Esophagus squamous epithelium (tissue), 5 donors: ENCODE results near the gene POLA1. TPM values are rescaled to one million over a fixed set of nuclear protein-coding genes. Genes with fewer than 3 reads are reported as not detected.

Experiments
- DNase-seq: peaks from one replicate; lab custom pipeline; 2025; lab: John Stamatoyannopoulos, UW
- H3K27ac ChIP-seq, 4 donors: fragments of 200-600 bp; sonication (generic); one replicate each; pipeline ENCODE4 v1.5.1; 2016 to 2019; ENCODE audit warnings: mild to moderate bottlenecking in 1 of 4
- H3K27me3 ChIP-seq, 4 donors: fragments of 200-600 bp; sonication (generic); 1 replicate in 3 of 4; 2 replicates in 1 of 4; pipeline versions ENCODE4 v1.5.1 to v1.6.0; 2017 to 2021; ENCODE audit warnings: antibody characterized with exemption in 1 of 4
- H3K36me3 ChIP-seq, 3 donors: fragments of 200-600 bp; sonication (generic); one replicate each; pipeline ENCODE4 v1.5.1; 2016 to 2019
- H3K4me1 ChIP-seq, 3 donors: fragments of 200-600 bp; sonication (generic); one replicate each; pipeline ENCODE4 v1.5.1; 2017 to 2019
- H3K4me3 ChIP-seq, 4 donors: fragments of 200-600 bp; sonication (generic); 1 replicate in 3 of 4; 2 replicates in 1 of 4; pipeline ENCODE4 v1.5.1; 2016 to 2019; ENCODE audit warnings: mild to moderate bottlenecking in 2 of 4, moderate library complexity in 1 of 4
- H3K9me3 ChIP-seq, 3 donors: fragments of 200-600 bp; sonication (generic); one replicate each; pipeline ENCODE4 v1.5.1; 2016 to 2019
- CTCF ChIP-seq, 6 experiments: fragments of 450-650 bp in 4 of 6; fragments of 200-600 bp in 2 of 6; sonication (generic) in 2 of 6; IDR thresholded peaks; one replicate each; pipeline ENCODE4 v1.5.1; 2016 to 2019; ENCODE audit warnings: antibody characterized with exemption in 6 of 6, mild to moderate bottlenecking in 4 of 6, moderate library complexity in 4 of 6
- POLR2A ChIP-seq, 4 donors: fragments of 450-650 bp; IDR thresholded peaks; one replicate each; pipeline ENCODE4 v1.6.1; 2017; ENCODE audit warnings: antibody characterized with exemption in 4 of 4, mild to moderate bottlenecking in 4 of 4, moderate library complexity in 3 of 4
- WGBS, 2 donors: methylation state at CpG; one replicate each; pipeline ENCODE4 v1.1.5; 2018; 5-methylcytosine and 5-hydroxymethylcytosine counted together
- intact Hi-C: fragments of 100-400 bp; cut with DNase I; formaldehyde crosslinking; loops from one replicate; pipeline ENCODE4 v1.15.0; 2022
- total RNA-seq, 4 donors: library from RNA; depleted of rRNA; stranded (reverse); fragments of >200 nt; gene quantifications; one replicate each; pipeline ENCODE4 v1.1.0, GENCODE V29; 2016
- donor health status: DM: yes; HTN: yes; CAD: no.

Gene POLA1
- total RNA-seq, 4 donors from 2014 or later: 5.3 to 14.7 (median 13.1) TPM

- DNase-seq: no peak
- H3K27ac ChIP-seq: no peak overlapping the region
- H3K27me3 ChIP-seq: no peaks in the 10 kb centered on the region
- H3K4me1 ChIP-seq: no peaks in the 10 kb centered on the region
- H3K9me3 ChIP-seq: no peaks in the 10 kb centered on the region
- TF ChIP-seq CTCF (IDR thresholded peaks at IDR 0.05) (no peak), POLR2A (IDR thresholded peaks at IDR 0.05) (no peak)
- intact Hi-C loops: no loop called here
- WGBS, 2 donors: 54 to 86% methylated on average over 5 of the region's 5 CpGs
- H3K36me3 ChIP-seq: no peaks in the 10 kb centered on the region
- H3K4me3 ChIP-seq: no peak overlapping the region
These were observed 209.1 kb downstream of the POLA1 start for GRCh38 chrX:24902806-24903205.

- no peak overlapping the region for H3K27ac ChIP-seq
- intact Hi-C loops: no loop called here
- H3K4me1 ChIP-seq: no peaks in the 10 kb centered on the region
- DNase-seq: no peak
- TF ChIP-seq POLR2A (IDR thresholded peaks at IDR 0.05): no peak
- no peak for TF ChIP-seq CTCF (IDR thresholded peaks at IDR 0.05)
- H3K9me3 ChIP-seq: no peaks in the 10 kb centered on the region
- no peak overlapping the region for H3K4me3 ChIP-seq
- H3K27me3 ChIP-seq: no peaks in the 10 kb centered on the region
- no peaks in the 10 kb centered on the region for H3K36me3 ChIP-seq
- 58 to 100% methylated on average over 3 of the region's 3 CpGs for WGBS, 2 donors
These were observed 225.0 kb downstream of the POLA1 start for GRCh38 chrX:24918715-24919114.

- no peak for DNase-seq
- Histone ChIP-seq H3K36me3 (peaks cover 0 to 4% (median 0%) of the 10 kb centered on the region in 3 donors), H3K27ac (no peak overlapping the region), H3K4me3 (no peak overlapping the region), H3K27me3 (no peaks in the 10 kb centered on the region), H3K9me3 (no peaks in the 10 kb centered on the region), H3K4me1 (no peaks in the 10 kb centered on the region)
- TF ChIP-seq CTCF (IDR thresholded peaks at IDR 0.05): no peak
- TF ChIP-seq POLR2A (IDR thresholded peaks at IDR 0.05): no peak
- intact Hi-C loops: no loop called here
- WGBS, 2 donors: 68 to 92% methylated on average over 3 of the region's 3 CpGs
These were observed 227.1 kb downstream of the POLA1 start for GRCh38 chrX:24920769-24921168.

- H3K36me3 ChIP-seq: peaks cover 0 to 6% (median 0%) of the 10 kb centered on the region in 3 donors
- TF ChIP-seq POLR2A (IDR thresholded peaks at IDR 0.05) (no peak), CTCF (IDR thresholded peaks at IDR 0.05) (no peak)
- DNase-seq: no peak
- WGBS, 2 donors: 65 to 74% methylated on average over 2 of the region's 2 CpGs
- no peaks in the 10 kb centered on the region for H3K9me3 ChIP-seq
- H3K27ac ChIP-seq: no peak overlapping the region
- H3K4me3 ChIP-seq: no peak overlapping the region
- no peaks in the 10 kb centered on the region for H3K27me3 ChIP-seq
- H3K4me1 ChIP-seq: no peaks in the 10 kb centered on the region
- intact Hi-C loops: no loop called here
These were observed 231.7 kb downstream of the POLA1 start for GRCh38 chrX:24925430-24925829.

- Histone ChIP-seq H3K36me3 (peaks cover 0 to 6% (median 0%) of the 10 kb centered on the region in 3 donors), H3K27ac (no peak overlapping the region), H3K4me3 (no peak overlapping the region), H3K9me3 (no peaks in the 10 kb centered on the region), H3K27me3 (no peaks in the 10 kb centered on the region), H3K4me1 (no peaks in the 10 kb centered on the region)
- intact Hi-C loops: no loop called here
- DNase-seq: no peak
- WGBS, 2 donors: 82 to 93% methylated on average over 3 to 5 of the region's 5 CpGs
- TF ChIP-seq POLR2A (IDR thresholded peaks at IDR 0.05) (no peak), CTCF (IDR thresholded peaks at IDR 0.05) (no peak)
These were observed 233.7 kb downstream of the POLA1 start for GRCh38 chrX:24927372-24927771.
